Vagina (tissue), 2 donors: ENCODE measurements around the gene CRAMP1.

Experiments
- CTCF ChIP-seq, 3 experiments: fragments of 450-650 bp in 2 of 3; fragments of 200-600 bp in 1 of 3; sonication (generic) in 1 of 3; IDR thresholded peaks; one replicate each; pipeline ENCODE4 v1.5.1; 2017 to 2019; ENCODE audit warnings: antibody characterized with exemption in 3 of 3, mild to moderate bottlenecking in 2 of 3, moderate library complexity in 2 of 3
- POLR2A ChIP-seq, 2 donors: fragments of 450-650 bp; IDR thresholded peaks; one replicate each; pipeline ENCODE4 v1.6.1; 2017; ENCODE audit warnings: antibody characterized with exemption in 2 of 2, mild to moderate bottlenecking in 2 of 2, moderate library complexity in 2 of 2
- POLR2AphosphoS5 ChIP-seq, 2 donors: sonication (generic); formaldehyde crosslinking; IDR thresholded peaks; one replicate each; pipeline ENCODE4 v1.9.0; 2017; ENCODE audit warnings: antibody characterized with exemption in 2 of 2, mild to moderate bottlenecking in 2 of 2, low read depth in 1 of 2; ENCODE audit not compliant: insufficient read depth in 1 of 2

GRCh38 chr16:1708083-1708767 is 96.1 kb downstream of the CRAMP1 start:
- no peak for TF ChIP-seq CTCF (IDR thresholded peaks at IDR 0.05)
- TF ChIP-seq POLR2A (IDR thresholded peaks at IDR 0.05): no peak
- TF ChIP-seq POLR2AphosphoS5 (IDR thresholded peaks at IDR 0.05; ENCODE audit: insufficient read depth in 1 of 2, low read depth in 1 of 2): no peak
